ENCODE measurements around the gene PGLYRP4.

The PGLYRP4 gene

GRCh38 chr1:153348511-153349362 lies at the start of gene PGLYRP4:
PGLYRP4 (minus strand) TSS chr1:153348841; CDS start chr1:153347932, 909 bp downstream.
- no peak for FAIRE-seq

GRCh38 chr1:153397924-153398651 lies 49.4 kb upstream of the PGLYRP4 start:
- no peak for FAIRE-seq

- FAIRE-seq = no peak
These were observed 48.6 kb upstream of the PGLYRP4 start for GRCh38 chr1:153397051-153397923.

GRCh38 chr1:153396461-153396860 lies 47.8 kb upstream of the PGLYRP4 start:
- FAIRE-seq = no peak

GRCh38 chr1:153395776-153396175 lies 47.1 kb upstream of the PGLYRP4 start:
- no peak for FAIRE-seq

GRCh38 chr1:153395136-153395685 lies 46.6 kb upstream of the PGLYRP4 start:
- no peak for FAIRE-seq

GRCh38 chr1:153394391-153394790 lies 45.8 kb upstream of the PGLYRP4 start:
- no peak for FAIRE-seq

GRCh38 chr1:153393926-153394325 lies 45.3 kb upstream of the PGLYRP4 start:
- FAIRE-seq = no peak

- FAIRE-seq = no peak
These were observed 44.2 kb upstream of the PGLYRP4 start for GRCh38 chr1:153392822-153393221.

GRCh38 chr1:153392258-153392657 lies 43.6 kb upstream of the PGLYRP4 start:
- FAIRE-seq = no peak

- FAIRE-seq = no peak
These were observed 42.5 kb upstream of the PGLYRP4 start, which contains the start of gene S100A8 for GRCh38 chr1:153390938-153391710. S100A8 (minus strand) TSS chr1:153391073; CDS start chr1:153390535, 538 bp downstream.

GRCh38 chr1:153389973-153390879 lies 41.6 kb upstream of the PGLYRP4 start:
- FAIRE-seq = no peak

- no peak for FAIRE-seq
These were observed 40.8 kb upstream of the PGLYRP4 start for GRCh38 chr1:153389401-153389800.

- FAIRE-seq = no peak
These were observed 39.1 kb upstream of the PGLYRP4 start for GRCh38 chr1:153387785-153388184.

- no peak for FAIRE-seq
These were observed 38.4 kb upstream of the PGLYRP4 start for GRCh38 chr1:153387001-153387400.

GRCh38 chr1:153386500-153386901 lies 37.9 kb upstream of the PGLYRP4 start:
- FAIRE-seq = no peak

- FAIRE-seq = no peak
These were observed 36.4 kb upstream of the PGLYRP4 start for GRCh38 chr1:153384958-153385580.

GRCh38 chr1:153380711-153381110 lies 32.1 kb upstream of the PGLYRP4 start:
- FAIRE-seq = no peak

- no peak for FAIRE-seq
These were observed 30.9 kb upstream of the PGLYRP4 start for GRCh38 chr1:153379591-153379990.

- no peak for FAIRE-seq
These were observed 26.9 kb upstream of the PGLYRP4 start, which contains the start of gene S100A12 for GRCh38 chr1:153375511-153375910. S100A12 (minus strand) TSS chr1:153375621; CDS start chr1:153374592, 1,029 bp downstream.

Measured in TTC549 (cell line).